ENCODE results near the gene ZDHHC5. TPM values are rescaled to one million over a fixed set of nuclear protein-coding genes. Genes with fewer than 3 reads are reported as not detected.

The ZDHHC5 gene
- total RNA-seq, 1 experiment from 2014 or later, result 64.1 TPM

DNA sequence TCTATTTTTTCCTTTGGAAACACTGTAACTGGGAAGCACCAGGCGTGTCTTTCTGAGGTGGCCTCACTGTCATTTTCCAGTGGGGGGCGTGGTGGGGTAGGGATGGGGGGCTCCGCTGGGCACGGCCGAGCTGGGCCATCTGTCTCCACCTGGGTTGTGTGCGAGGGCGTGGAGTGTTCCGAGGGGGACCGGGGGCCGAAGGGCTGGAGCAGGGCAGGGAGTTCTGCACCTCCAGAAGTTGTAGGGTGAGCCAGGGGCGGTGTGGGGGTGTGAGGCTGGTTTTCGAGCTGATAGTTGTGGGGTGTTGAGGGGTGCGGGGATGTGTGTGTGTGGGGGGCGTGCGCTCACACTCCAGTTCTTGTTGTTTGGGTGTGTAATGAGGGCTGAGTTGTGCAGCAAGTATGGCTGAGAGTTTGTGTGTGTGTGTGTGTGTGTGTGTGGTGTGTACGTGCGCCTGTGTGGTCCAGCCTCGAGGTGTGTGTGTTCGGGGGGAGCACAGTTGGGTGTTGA lies 29.0 kb upstream of the ZDHHC5 start:
- peak overlapping the region; percentile 75 to 78 for H3K4me3 ChIP-seq (replicated peaks in 1 of 2; ENCODE audit: low read depth in 1 of 2, low read length in 2 of 2)
- H3K79me2 ChIP-seq (ENCODE audit: insufficient read depth, low read length), result peaks cover 10% of the 10 kb centered on the region
- H3K9me2 ChIP-seq (ENCODE audit: insufficient read depth), result no peaks in the 10 kb centered on the region

More for the DNA sequence above, 29.0 kb upstream of the ZDHHC5 start:
- no peaks in the 10 kb centered on the region; the same call in 1 of the 2 replicates for H3K27me3 ChIP-seq (ENCODE audit: insufficient read depth, low read length)
- H4K20me1 ChIP-seq (ENCODE audit: insufficient read depth), result no peaks in the 10 kb centered on the region
- intact Hi-C loops (cut with micrococcal nuclease), result no loop called here
- H3K9me3 ChIP-seq (ENCODE audit: control insufficient read depth in 1 of 2, insufficient read depth in 1 of 2, low read depth in 1 of 2, low read length in 2 of 2), result no peaks in the 10 kb centered on the region
- TF ChIP-seq SP1 (IDR thresholded peaks at IDR 0.05; ENCODE audit: low read depth) (no peak), ZNF274 (IDR thresholded peaks at IDR 0.05; ENCODE audit: low read depth, low read length) (no peak), CBX3 (IDR thresholded peaks at IDR 0.05; ENCODE audit: low read depth) (no peak)
- TF ChIP-seq, protein P1, sequence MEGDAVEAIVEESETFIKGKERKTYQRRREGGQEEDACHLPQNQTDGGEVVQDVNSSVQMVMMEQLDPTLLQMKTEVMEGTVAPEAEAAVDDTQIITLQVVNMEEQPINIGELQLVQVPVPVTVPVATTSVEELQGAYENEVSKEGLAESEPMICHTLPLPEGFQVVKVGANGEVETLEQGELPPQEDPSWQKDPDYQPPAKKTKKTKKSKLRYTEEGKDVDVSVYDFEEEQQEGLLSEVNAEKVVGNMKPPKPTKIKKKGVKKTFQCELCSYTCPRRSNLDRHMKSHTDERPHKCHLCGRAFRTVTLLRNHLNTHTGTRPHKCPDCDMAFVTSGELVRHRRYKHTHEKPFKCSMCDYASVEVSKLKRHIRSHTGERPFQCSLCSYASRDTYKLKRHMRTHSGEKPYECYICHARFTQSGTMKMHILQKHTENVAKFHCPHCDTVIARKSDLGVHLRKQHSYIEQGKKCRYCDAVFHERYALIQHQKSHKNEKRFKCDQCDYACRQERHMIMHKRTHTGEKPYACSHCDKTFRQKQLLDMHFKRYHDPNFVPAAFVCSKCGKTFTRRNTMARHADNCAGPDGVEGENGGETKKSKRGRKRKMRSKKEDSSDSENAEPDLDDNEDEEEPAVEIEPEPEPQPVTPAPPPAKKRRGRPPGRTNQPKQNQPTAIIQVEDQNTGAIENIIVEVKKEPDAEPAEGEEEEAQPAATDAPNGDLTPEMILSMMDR (IDR thresholded peaks at IDR 0.05 in 2 of 3, conservative IDR thresholded peaks at IDR 0.05 in 1 of 3; ENCODE audit: borderline replicate concordance in 1 of 3, insufficient read depth in 1 of 3, low read depth in 2 of 3, low read length in 2 of 3), result 0 out of 6 replicates have a peak, but pooled peaks of 1 of the 3 experiments have one; percentile 14
- H3K36me3 ChIP-seq (ENCODE audit: control insufficient read depth in 1 of 2, insufficient read depth in 2 of 2, low read length in 2 of 2), result no peaks in the 10 kb centered on the region
- ChIA-PET CTCF (interaction anchor here (4.4 kb wide), 1 partner anchor 71 kb away, joined by 40 read pairs; the partner anchor contains the start of gene UBE2L6), RAD21 (ENCODE audit: low non-redundant PET in 1 of 2, low total read pairs in 2 of 2, uncharacterized antibody in 2 of 2, unreplicated experiment in 2 of 2) (no interaction called here), POLR2A (interaction anchor here (0.6 kb wide), 1 partner anchor 232 kb away, joined by 3 read pairs; no protein-coding TSS in a partner anchor)
- peak overlapping the region; percentile 85 for H3K9ac ChIP-seq (ENCODE audit: low read length)
- DNase-seq (ENCODE audit: low read depth, low spot score) (no peak), ATAC-seq (0 out of 2 replicates have a peak, but pooled peaks have one; percentile 7)
- H2AFZ ChIP-seq (ENCODE audit: low read depth, low read length, poor library complexity, severe bottlenecking), result no peak overlapping the region
- H3K4me1 ChIP-seq (ENCODE audit: control insufficient read depth in 1 of 2, insufficient read depth in 2 of 2, low read length in 2 of 2), result peaks cover 6 to 26% of the 10 kb centered on the region in 2 experiments; a peak in 3 of 4 replicates
- H3K27ac ChIP-seq (ENCODE audit: low read depth, low read length), result peak overlapping the region; percentile 65; the same call in 1 of the 2 replicates
- peak overlapping the region; percentile 73 for H3K4me2 ChIP-seq (ENCODE audit: low read length)
- BruUV-seq (replicated peaks), result TSS peak; percentile 12

All from HCT116 (cell line).